MCF 10A (cell line): Measurements from ENCODE around the gene C20orf204. TPM values are rescaled to one million over a fixed set of nuclear protein-coding genes. Genes with fewer than 3 reads are reported as not detected.

Experiments used
- BruUV-seq: library from RNA; stranded (reverse); fragments of 400-500 nt; replicated peaks from 2 replicates; lab custom pipeline; 2021; lab: Mats Ljungman, UMichigan
- CTCF ChIA-PET: fragments of 300-600 bp; sonication (Branson Sonifier 250); formaldehyde crosslinking; extraction: SDS; loops from one replicate; lab custom pipeline; 2021; ENCODE audit warnings: antibody characterized with exemption, inconsistent platforms; lab: Yijun Ruan, JAX
- POLR2A ChIA-PET: fragments of 300-600, 350-650 bp; sonication (Branson Sonifier 250); formaldehyde crosslinking; extraction: SDS; loops from one replicate; lab custom pipeline; 2020; ENCODE audit warnings: antibody characterized with exemption, inconsistent platforms; lab: Yijun Ruan, JAX
- DNase-seq: peaks from one replicate; pipeline ENCODE4 v3.0.0-alpha.2; 2018; ENCODE audit not compliant: unreplicated experiment
- H3K27ac Mint-ChIP-seq: one replicate; pipeline ENCODE4 v1.8.0; 2022; ENCODE audit warnings: mild to moderate bottlenecking, low read depth, mixed read lengths; ENCODE audit not compliant: unreplicated experiment
- H3K27me3 Mint-ChIP-seq: one replicate; pipeline ENCODE4 v1.8.0; 2022; ENCODE audit warnings: mixed read lengths; ENCODE audit not compliant: insufficient read depth, unreplicated experiment
- H3K36me3 Mint-ChIP-seq: one replicate; pipeline ENCODE4 v1.8.0; 2022; ENCODE audit warnings: mild to moderate bottlenecking, moderate library complexity, mixed read lengths; ENCODE audit not compliant: insufficient read depth, unreplicated experiment
- H3K4me1 Mint-ChIP-seq: one replicate; pipeline ENCODE4 v1.8.0; 2022; ENCODE audit warnings: mixed read lengths; ENCODE audit not compliant: insufficient read depth, unreplicated experiment
- H3K4me3 Mint-ChIP-seq: one replicate; pipeline ENCODE4 v1.8.0; 2022; ENCODE audit warnings: mild to moderate bottlenecking, moderate library complexity, mixed read lengths; ENCODE audit not compliant: unreplicated experiment
- H3K9me3 Mint-ChIP-seq: one replicate; pipeline ENCODE4 v1.8.0; 2022; ENCODE audit warnings: mixed read lengths; ENCODE audit not compliant: unreplicated experiment
- CTCF ChIP-seq: fragments of 200-600 bp; IDR thresholded peaks from one replicate; pipeline ENCODE4 v1.8.0; 2022; ENCODE audit warnings: antibody characterized with exemption, mild to moderate bottlenecking; ENCODE audit not compliant: unreplicated experiment
- intact Hi-C: fragments of 100-400 bp; cut with micrococcal nuclease; formaldehyde crosslinking; loops from 2 replicates; pipeline ENCODE4 v1.14.1; 2022
- total RNA-seq: library from RNA; stranded (reverse); gene quantifications from 2 replicates; pipeline ENCODE4 v1.2.3, GENCODE V29; 2022

The C20orf204 gene
- total RNA-seq, 1 experiment from 2014 or later, result 1.1 TPM

DNA sequence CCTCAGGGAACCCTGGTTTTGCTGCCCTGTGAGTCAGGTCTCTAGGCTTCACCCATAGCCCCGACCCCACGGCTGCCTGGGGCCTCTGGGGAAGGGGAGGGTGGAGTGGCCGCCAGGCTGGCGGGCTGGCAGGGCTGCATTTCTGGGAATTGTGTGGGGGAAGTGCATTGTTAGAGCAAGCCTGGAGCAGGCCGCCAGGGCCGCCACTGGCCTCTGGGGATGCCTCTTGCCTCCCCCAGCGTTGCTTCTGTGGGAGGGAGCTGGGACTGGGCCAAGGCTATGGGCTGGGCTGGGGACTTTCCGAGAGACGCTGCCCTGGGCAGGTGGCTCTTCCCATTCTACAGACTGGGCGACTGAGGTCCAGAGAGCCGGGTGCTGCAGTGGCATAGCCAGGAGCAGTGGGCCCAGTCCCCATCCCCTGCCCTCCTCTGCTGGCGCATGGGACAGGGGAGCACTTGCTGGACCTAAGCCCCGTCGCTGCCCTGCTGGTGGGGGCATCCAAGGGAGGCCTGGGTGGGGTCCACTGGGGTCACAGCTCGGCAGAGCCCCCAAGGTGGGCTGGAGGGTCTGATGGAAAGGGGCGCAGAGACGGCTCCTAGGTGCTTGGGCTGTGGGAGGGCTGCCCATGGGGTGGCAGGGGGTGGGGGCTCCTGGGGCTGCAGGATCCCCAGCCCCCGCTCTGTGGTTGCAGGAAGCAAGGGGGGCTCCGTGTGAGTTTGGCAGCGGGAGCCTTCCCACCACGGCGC lies 20.1 kb downstream of the C20orf204 start:
- POLR2A ChIA-PET, result interaction anchor here (0.6 kb wide), 1 partner anchor 742 kb away, joined by 3 read pairs; no protein-coding TSS in a partner anchor
- Mint-ChIP-seq H3K27ac (no peak overlapping the region), H3K27me3 (no peaks in the 10 kb centered on the region), H3K36me3 (no peaks in the 10 kb centered on the region), H3K4me3 (no peak overlapping the region), H3K9me3 (no peaks in the 10 kb centered on the region), H3K4me1 (peaks cover 13% of the 10 kb centered on the region)
- BruUV-seq, result no TSS peak
- peak; percentile 34 for DNase-seq
- intact Hi-C loops, result no loop called here
- CTCF ChIA-PET, result interaction anchor here (1.2 to 13.7 kb wide), 3 partner anchors 7 to 75 kb away, joined by 4 to 284 read pairs (median 31); partner anchors contain the start of genes C20orf204, PRPF6 and SAMD10
- TF ChIP-seq CTCF, result no peak

DNA sequence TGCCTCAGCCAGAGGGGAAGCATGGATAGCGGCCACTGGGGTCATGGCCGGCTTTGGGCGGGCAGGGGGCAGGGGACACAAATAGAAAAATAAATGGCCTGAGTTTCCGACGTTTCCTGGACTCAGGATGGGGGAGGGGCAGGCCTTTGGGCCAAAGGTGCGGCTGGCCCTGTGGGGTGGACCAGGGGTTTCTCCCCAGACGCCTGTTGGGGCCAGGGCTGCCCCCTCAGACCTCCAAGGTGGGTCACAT lies 20.6 kb downstream of the C20orf204 start:
- Mint-ChIP-seq H3K4me1 (peaks cover 13% of the 10 kb centered on the region), H3K36me3 (no peaks in the 10 kb centered on the region), H3K27ac (no peak overlapping the region), H3K9me3 (no peaks in the 10 kb centered on the region), H3K27me3 (no peaks in the 10 kb centered on the region), H3K4me3 (no peak overlapping the region)
- intact Hi-C loops, result no loop called here
- TF ChIP-seq CTCF, result no peak
- ChIA-PET POLR2A (interaction anchor here (1.3 kb wide), 1 partner anchor 76 kb away, joined by 5 read pairs; the partner anchor contains the start of gene PRPF6), CTCF (interaction anchor here (0.7 to 13.7 kb wide), 4 partner anchors 8 to 201 kb away, joined by 3 to 284 read pairs (median 18); partner anchors contain the start of genes C20orf204, PRPF6 and SAMD10)
- no TSS peak for BruUV-seq
- DNase-seq, result no peak

GRCh38 chr20:64056889-64057627 lies 21.1 kb downstream of the C20orf204 start:
- Mint-ChIP-seq H3K9me3 (no peaks in the 10 kb centered on the region), H3K4me1 (peaks cover 13% of the 10 kb centered on the region), H3K27ac (no peak overlapping the region), H3K4me3 (no peak overlapping the region), H3K27me3 (no peaks in the 10 kb centered on the region), H3K36me3 (no peaks in the 10 kb centered on the region)
- no peak for TF ChIP-seq CTCF
- intact Hi-C loops, result loop anchor here (1.0 kb wide), 1 partner anchor 18 kb away; no protein-coding TSS in a partner anchor
- ChIA-PET CTCF (interaction anchor here (0.6 to 13.7 kb wide), 22 partner anchors 8 to 1042 kb away, joined by 3 to 284 read pairs (median 3); partner anchors contain the start of genes C20orf204, PRPF6 and SAMD10), POLR2A (interaction anchor here (0.8 to 1.3 kb wide), 3 partner anchors 9 to 76 kb away, joined by 3 to 5 read pairs (median 5); partner anchors contain the start of gene PRPF6)
- no TSS peak for BruUV-seq
- DNase-seq, result no peak
